H1 (cell line): ENCODE results near the gene MUC5B. TPM values are rescaled to one million over a fixed set of nuclear protein-coding genes. Genes with fewer than 3 reads are reported as not detected.
A peak's percentile ranks its signal among the peaks of the same experiment; 100 is the strongest.

Source experiments
- CTCF ChIA-PET: fragments of 300-600 bp; sonication (Branson Sonifier 250); formaldehyde crosslinking; loops from one replicate; lab custom pipeline; 2021; ENCODE audit not compliant: partially characterized antibody; lab: Charles Lee
- POLR2A ChIA-PET: fragments of 300-600 bp; sonication (Branson Sonifier 250); formaldehyde crosslinking; loops from one replicate; lab custom pipeline; 2021; ENCODE audit warnings: inconsistent platforms; ENCODE audit not compliant: partially characterized antibody; lab: Charles Lee
- DNase-seq, 2 experiments: peaks; one replicate each; pipeline versions ENCODE4 v3.0.0 to v3.0.0-alpha.2; 2010 to 2022; ENCODE audit warnings: low spot score in 2 of 2, low read depth in 1 of 2, mixed read lengths in 1 of 2
- FAIRE-seq: peaks from 2 replicates; lab custom pipeline; 2011; peaks lifted over from hg19 to GRCh38; lab: Jason Lieb, UNC
- H2AFZ ChIP-seq: 2 replicates; pipeline ENCODE4 v1.8.1; 2012; ENCODE audit warnings: low read length, inconsistent platforms
- H2AK5ac ChIP-seq: 2 replicates; pipeline ENCODE4 v1.6.1; 2013; ENCODE audit warnings: low read depth, low read length
- H2BK120ac ChIP-seq: replicated peaks from 2 replicates; pipeline ENCODE3; 2013; ENCODE audit warnings: low read depth, low read length, inconsistent platforms
- H2BK12ac ChIP-seq: 2 replicates; pipeline ENCODE4 v1.6.1; 2013; ENCODE audit warnings: low read depth, low read length
- H2BK15ac ChIP-seq: 2 replicates; pipeline ENCODE4 v1.6.1; 2013; ENCODE audit warnings: low read length
- H2BK20ac ChIP-seq: 2 replicates; pipeline ENCODE4 v1.6.1; 2013; ENCODE audit warnings: low read length
- H2BK5ac ChIP-seq: 2 replicates; pipeline ENCODE4 v1.6.1; 2013; ENCODE audit warnings: low read depth, low read length
- H3K14ac ChIP-seq: 2 replicates; pipeline ENCODE4 v1.6.1; 2013; ENCODE audit warnings: inconsistent platforms; ENCODE audit not compliant: insufficient read length
- H3K18ac ChIP-seq: 2 replicates; pipeline ENCODE4 v1.6.1; 2013; ENCODE audit warnings: low read length; ENCODE audit errors: extremely low read depth
- H3K23ac ChIP-seq: 2 replicates; pipeline ENCODE4 v1.6.1; 2013; ENCODE audit warnings: inconsistent platforms; ENCODE audit not compliant: insufficient read length
- H3K23me2 ChIP-seq: 2 replicates; pipeline ENCODE4 v1.6.1; 2013; ENCODE audit warnings: low read depth, low read length
- H3K27ac ChIP-seq: 2 replicates; pipeline ENCODE4 v1.6.1; 2011; ENCODE audit warnings: low read depth, low read length, inconsistent platforms
- H3K27me3 ChIP-seq, 4 experiments: replicated peaks in 1 of 4; 1 replicate in 1 of 4; 2 replicates in 3 of 4; pipeline versions ENCODE4 v1.6.1 to v1.8.1; 2011 to 2013; ENCODE audit warnings: low read length in 3 of 4, mild to moderate bottlenecking in 3 of 4, inconsistent platforms in 2 of 4, mixed read lengths in 2 of 4, moderate library complexity in 1 of 4; ENCODE audit not compliant: control insufficient read depth in 3 of 4, insufficient read depth in 3 of 4; ENCODE audit errors: extremely low read depth in 1 of 4
- H3K36me3 ChIP-seq, 4 experiments: 2 replicates each; pipeline versions ENCODE4 v1.6.1 to v1.8.1; 2011 to 2013; ENCODE audit warnings: mild to moderate bottlenecking in 4 of 4, low read length in 3 of 4, moderate library complexity in 2 of 4, control low read depth in 1 of 4, inconsistent platforms in 1 of 4; ENCODE audit not compliant: insufficient read depth in 4 of 4, control insufficient read depth in 2 of 4
- H3K4ac ChIP-seq: replicated peaks from 2 replicates; pipeline ENCODE3; 2013; ENCODE audit warnings: low read length, low read depth, mixed read lengths, inconsistent platforms; ENCODE audit not compliant: insufficient read length
- H3K4me1 ChIP-seq, 4 experiments: replicated peaks in 1 of 4; 1 replicate in 1 of 4; 2 replicates in 3 of 4; pipeline versions ENCODE4 v1.6.1 to v1.8.1; 2011 to 2013; ENCODE audit warnings: low read length in 3 of 4, inconsistent platforms in 2 of 4, mixed read lengths in 1 of 4; ENCODE audit not compliant: insufficient read depth in 4 of 4, control insufficient read depth in 3 of 4
- H3K4me2 ChIP-seq, 2 experiments: 2 replicates each; pipeline versions ENCODE4 v1.6.1 to v1.8.1; 2011 to 2013; ENCODE audit warnings: low read depth in 2 of 2, low read length in 2 of 2, control low read depth in 1 of 2, inconsistent platforms in 1 of 2, mild to moderate bottlenecking in 1 of 2; ENCODE audit not compliant: insufficient read depth in 1 of 2
- H3K4me3 ChIP-seq, 4 experiments: fragments of 200-600, 300-600 bp in 1 of 4; sonication (generic), shearing (Covaris generic), sonication (Bioruptor Twin) in 1 of 4; 2 replicates each; pipeline versions ENCODE4 v1.5.1 to v1.8.1; 2011 to 2016; ENCODE audit warnings: low read length in 4 of 4, low read depth in 3 of 4, control low read depth in 2 of 4, inconsistent platforms in 2 of 4, mild to moderate bottlenecking in 2 of 4, mixed read lengths in 1 of 4, moderate library complexity in 1 of 4; ENCODE audit not compliant: insufficient read depth in 2 of 4; ENCODE audit errors: extremely low read depth in 1 of 4
- H3K56ac ChIP-seq: replicated peaks from 2 replicates; pipeline ENCODE3; 2013; ENCODE audit warnings: low read depth, mild to moderate bottlenecking, mixed read lengths, low read length, inconsistent platforms; ENCODE audit not compliant: insufficient read length
- H3K79me1 ChIP-seq: 2 replicates; pipeline ENCODE4 v1.6.1; 2013; ENCODE audit warnings: low read depth, low read length, control low read depth
- H3K79me2 ChIP-seq, 2 experiments: 2 replicates each; pipeline versions ENCODE4 v1.6.1 to v1.8.1; 2012 to 2013; ENCODE audit warnings: low read length in 2 of 2, mild to moderate bottlenecking in 2 of 2, inconsistent platforms in 1 of 2; ENCODE audit not compliant: insufficient read depth in 2 of 2, control insufficient read depth in 1 of 2
- H3K9ac ChIP-seq, 4 experiments: replicated peaks in 1 of 4; 1 replicate in 1 of 4; 2 replicates in 3 of 4; pipeline versions ENCODE4 v1.6.1 to v1.8.1; 2011 to 2013; ENCODE audit warnings: low read depth in 3 of 4, low read length in 3 of 4, control low read depth in 2 of 4, mild to moderate bottlenecking in 2 of 4, moderate library complexity in 2 of 4, inconsistent platforms in 1 of 4; ENCODE audit errors: extremely low read depth in 1 of 4
- H3K9me3 ChIP-seq, 2 experiments: 2 replicates each; pipeline versions ENCODE4 v1.6.1 to v1.8.1; 2012 to 2013; ENCODE audit warnings: mild to moderate bottlenecking in 2 of 2, moderate library complexity in 2 of 2, control low read depth in 1 of 2, inconsistent platforms in 1 of 2, low read depth in 1 of 2, low read length in 1 of 2, mixed read lengths in 1 of 2; ENCODE audit not compliant: insufficient read depth in 2 of 2
- H4K20me1 ChIP-seq, 2 experiments: replicated peaks in 1 of 2; 2 replicates each; pipeline versions ENCODE3 to v1.8.1; 2011 to 2013; ENCODE audit warnings: inconsistent platforms in 2 of 2, low read length in 2 of 2, mild to moderate bottlenecking in 1 of 2; ENCODE audit not compliant: insufficient read depth in 2 of 2, control insufficient read depth in 1 of 2
- H4K5ac ChIP-seq: 2 replicates; pipeline ENCODE4 v1.6.1; 2013; ENCODE audit warnings: low read length, low read depth, mixed read lengths, inconsistent platforms; ENCODE audit not compliant: insufficient read length
- H4K8ac ChIP-seq: 2 replicates; pipeline ENCODE4 v1.8.0; 2013; ENCODE audit warnings: mild to moderate bottlenecking, moderate library complexity, low read length, inconsistent platforms; ENCODE audit not compliant: insufficient read depth; ENCODE audit errors: extremely low read depth
- H4K91ac ChIP-seq: replicated peaks from 2 replicates; pipeline ENCODE3; 2013; ENCODE audit warnings: low read length, mixed read lengths, inconsistent platforms; ENCODE audit not compliant: insufficient read length
- BACH1 ChIP-seq: IDR thresholded peaks from 2 replicates; pipeline ENCODE4 v1.6.1; 2012; ENCODE audit warnings: low read length, improper control_type of control experiment
- CBX5 ChIP-seq: fragments of 300-800, 300-1000 bp; sonication (generic); IDR thresholded peaks from 2 replicates; pipeline ENCODE4 v1.7.1; 2016; ENCODE audit warnings: antibody characterized with exemption, low read length, low read depth
- EGR1 ChIP-seq: IDR thresholded peaks from 2 replicates; pipeline ENCODE4 v1.6.1; 2011; ENCODE audit warnings: low read depth, low read length, borderline replicate concordance
- GABPA ChIP-seq: IDR thresholded peaks from 2 replicates; pipeline ENCODE4 v1.6.1; 2011; ENCODE audit warnings: mild to moderate bottlenecking, low read length, moderate library complexity, borderline replicate concordance; ENCODE audit not compliant: insufficient read depth
- HDAC2 ChIP-seq, 2 experiments: fragments of 300-600 bp in 1 of 2; sonication (generic) in 1 of 2; IDR thresholded peaks; 2 replicates each; pipeline ENCODE4 v1.6.1; 2011 to 2012; ENCODE audit warnings: low read depth in 2 of 2, low read length in 2 of 2, mild to moderate bottlenecking in 2 of 2, moderate library complexity in 2 of 2, borderline replicate concordance in 1 of 2, inconsistent platforms in 1 of 2
- MAX ChIP-seq: IDR thresholded peaks from 2 replicates; pipeline ENCODE4 v1.6.1; 2012; ENCODE audit warnings: inconsistent platforms
- RAD21 ChIP-seq, 2 experiments: IDR thresholded peaks in 1 of 2; conservative IDR thresholded peaks in 1 of 2; 2 replicates each; pipeline ENCODE4 v1.6.1; 2011; ENCODE audit warnings: low read depth in 2 of 2, low read length in 2 of 2, improper control_type of control experiment in 1 of 2, inconsistent platforms in 1 of 2, mild to moderate bottlenecking in 1 of 2, moderate library complexity in 1 of 2
- SIX5 ChIP-seq: IDR thresholded peaks from 2 replicates; pipeline ENCODE4 v1.6.1; 2011; ENCODE audit warnings: mild to moderate bottlenecking, low read depth, low read length
- SP2 ChIP-seq: IDR thresholded peaks from 2 replicates; pipeline ENCODE4 v1.6.1; 2012; ENCODE audit warnings: mild to moderate bottlenecking, low read length, inconsistent platforms
- SUZ12 ChIP-seq: fragments of 200-600 bp; sonication (generic); IDR thresholded peaks from 2 replicates; pipeline ENCODE4 v1.6.1; 2012; ENCODE audit warnings: mild to moderate bottlenecking, inconsistent platforms, low read length, moderate library complexity, mixed read lengths
- TAF1 ChIP-seq: IDR thresholded peaks from 2 replicates; pipeline ENCODE4 v1.6.1; 2011; ENCODE audit warnings: mild to moderate bottlenecking, low read depth, low read length
- TCF12 ChIP-seq: IDR thresholded peaks from 2 replicates; pipeline ENCODE4 v1.6.1; 2011; ENCODE audit warnings: low read depth, mild to moderate bottlenecking, low read length
- WGBS, 2 experiments: shearing (Covaris generic) in 1 of 2; methylation state at CpG; one replicate each; pipeline versions ENCODE4 v1.1.6 to v1.1.7; 2013 to 2015; ENCODE audit warnings: low lambda C conversion rate in 2 of 2, mixed read lengths in 2 of 2, inconsistent platforms in 1 of 2, low coverage in 1 of 2, missing lambda C conversion rate in 1 of 2; ENCODE audit not compliant: insufficient replicate concordance in 2 of 2, insufficient coverage in 1 of 2, insufficient read length in 1 of 2; ENCODE audit errors: extremely low coverage in 1 of 2, missing lambda C conversion rate in 1 of 2; 5-methylcytosine and 5-hydroxymethylcytosine counted together
- polyA plus RNA-seq, 7 experiments: library from polyadenylated mRNA; depleted of rRNA in 3 of 7; stranded (reverse) in 5 of 7; unstranded in 2 of 7; fragments of >200 nt in 5 of 7; fragments of 200-250 nt in 2 of 7; gene quantifications; 1 replicate in 5 of 7; 2 replicates in 1 of 7; 4 replicates in 1 of 7; pipeline versions ENCODE4 v1.2.1 to v1.2.3, GENCODE V29; 2011 to 2013; ENCODE audit warnings: missing spikeins in 2 of 7, mixed read lengths in 2 of 7
- total RNA-seq: library from RNA; stranded (reverse); fragmentation: NEBNext Ultra II Directional; extraction: Animal tissue kit (Norgen Biotek cat#: 25700); gene quantifications from 2 replicates; pipeline ENCODE4 v1.2.1, GENCODE V29; 2021

MUC5B gene
- total and polyA plus RNA-seq, 2 of the 8 experiments (the other 6 are each of a cell fraction or from before 2014, with no cell fraction given): 0.02 to 0.03 TPM

GRCh38 chr11:1234054-1234720 is 11.3 kb downstream of the MUC5B start:
- Histone ChIP-seq H2AK5ac (no peak overlapping the region), H2BK120ac (no peak overlapping the region), H3K4me2 (no peak overlapping the region), H2BK15ac (no peak overlapping the region), H4K20me1 (peaks cover 0 to 1% of the 10 kb centered on the region in 2 experiments), H3K79me1 (no peaks in the 10 kb centered on the region), H2BK5ac (no peak overlapping the region), H2BK12ac (no peak overlapping the region), H3K4me3 (no peak overlapping the region), H3K18ac (no peak overlapping the region), H3K4me1 (no peaks in the 10 kb centered on the region; a peak in 1 of 7 replicates), H3K23ac (no peak overlapping the region), H4K5ac (no peak overlapping the region), H3K14ac (no peak overlapping the region), H3K23me2 (no peaks in the 10 kb centered on the region), H3K9ac (no peak overlapping the region), H3K79me2 (no peaks in the 10 kb centered on the region), H2BK20ac (no peak overlapping the region), H3K27me3 (no peaks in the 10 kb centered on the region), H3K36me3 (no peaks in the 10 kb centered on the region), H3K27ac (no peak overlapping the region), H4K91ac (no peak overlapping the region), H3K56ac (no peak overlapping the region), H4K8ac (no peak overlapping the region; the same call in 1 of the 2 replicates), H3K4ac (no peak overlapping the region), H3K9me3 (no peaks in the 10 kb centered on the region; a peak in 1 of 4 replicates), H2AFZ (no peak overlapping the region)
- no peak for FAIRE-seq
- peak in 1 of 2 experiments; percentile 36 for DNase-seq
- ChIA-PET POLR2A (no interaction called here), CTCF (no interaction called here)
- 91% methylated on average over 18 of the region's 22 CpGs; no CpG with 5 or more reads in 1 of the 2 experiments for WGBS, 2 experiments
- TF ChIP-seq SIX5 (no peak), RAD21 (IDR thresholded peaks at IDR 0.05 in 1 of 2, conservative IDR thresholded peaks at IDR 0.05 in 1 of 2; ENCODE audit: low read depth in 2 of 2, low read length in 2 of 2) (no peak), HDAC2 (IDR thresholded peaks at IDR 0.05; ENCODE audit: borderline replicate concordance in 1 of 2, low read depth in 2 of 2, low read length in 2 of 2) (no peak), GABPA (no peak), BACH1 (no peak), CBX5 (no peak), TAF1 (no peak), TCF12 (no peak), SUZ12 (no peak), EGR1 (no peak), MAX (no peak), SP2 (no peak)
